Left kidney (tissue), 8 donors: Measurements from ENCODE around the gene CCNB1IP1. TPM values are rescaled to one million over a fixed set of nuclear protein-coding genes. Genes with fewer than 3 reads are reported as not detected.
"Not testable (repeated sequence)": the region's sequence is repeated elsewhere in the genome, so short reads cannot be mapped to it uniquely, and the experiment has no call there.

ENCODE experiments used
- DNase-seq: peaks from one replicate; pipeline ENCODE4 v3.0.0-alpha.2; 2013
- long read RNA-seq, 8 donors: transcript quantifications; one replicate each; lab custom pipeline, GENCODE V29; 2026
- polyA plus RNA-seq: library from polyadenylated mRNA; unstranded; fragments of 120-200 nt; gene quantifications from one replicate; pipeline ENCODE4 v1.2.1, GENCODE V29; 2013; ENCODE audit not compliant: insufficient read length

Gene CCNB1IP1
- polyA plus RNA-seq = 127 TPM
- long read RNA-seq, donor 1, transcript CCNB1IP1-202 (7 exons, 1,479 nt) = major isoform, 22 of 83 reads
- long read RNA-seq, donor 1, partial matches to known transcripts = 61 of 83 reads
- long read RNA-seq, donor 1, other reads (novel, unspliced or antisense) = 0 of 83 reads
- long read RNA-seq, donor 2, transcript CCNB1IP1-202 (7 exons, 1,479 nt) = major isoform, 29 of 94 reads
- long read RNA-seq, donor 2, partial matches to known transcripts = 62 of 94 reads
- long read RNA-seq, donor 2, other reads (novel, unspliced or antisense) = 0 of 94 reads
- long read RNA-seq, donor 3, transcript CCNB1IP1-202 (7 exons, 1,479 nt) = major isoform, 25 of 78 reads
- long read RNA-seq, donor 3, partial matches to known transcripts = 53 of 78 reads
- long read RNA-seq, donor 3, other reads (novel, unspliced or antisense) = 0 of 78 reads
- long read RNA-seq, donor 4, partial matches to known transcripts = 0 of 1 reads
- long read RNA-seq, donor 4, other reads (novel, unspliced or antisense) = 0 of 1 reads
- long read RNA-seq, donor 5, transcript CCNB1IP1-202 (7 exons, 1,479 nt) = major isoform, 43 of 117 reads
- long read RNA-seq, donor 5, partial matches to known transcripts = 70 of 117 reads
- long read RNA-seq, donor 5, other reads (novel, unspliced or antisense) = 0 of 117 reads
- long read RNA-seq, donor 6, transcript CCNB1IP1-202 (7 exons, 1,479 nt) = major isoform, 16 of 69 reads
- long read RNA-seq, donor 6, partial matches to known transcripts = 50 of 69 reads
- long read RNA-seq, donor 6, other reads (novel, unspliced or antisense) = 0 of 69 reads
- long read RNA-seq, donor 7, transcript CCNB1IP1-202 (7 exons, 1,479 nt) = major isoform, 29 of 90 reads
- long read RNA-seq, donor 7, partial matches to known transcripts = 58 of 90 reads
- long read RNA-seq, donor 7, other reads (novel, unspliced or antisense) = 0 of 90 reads
- long read RNA-seq, donor 8, transcript CCNB1IP1-202 (7 exons, 1,479 nt) = major isoform, 10 of 17 reads
- long read RNA-seq, donor 8, partial matches to known transcripts = 7 of 17 reads
- long read RNA-seq, donor 8, other reads (novel, unspliced or antisense) = 0 of 17 reads

- peak; percentile 92 for DNase-seq
These were observed at the start of gene CCNB1IP1 for GRCh38 chr14:20332788-20333493. TSS of gene CCNB1IP1 (minus strand) at chr14:20333279. CDS start at chr14:20316523, 16,756 bp downstream.

GRCh38 chr14:20382526-20382925, 49.4 kb upstream of the CCNB1IP1 start:
- no peak for DNase-seq

- no peak for DNase-seq
These were observed 48.3 kb upstream of the CCNB1IP1 start for GRCh38 chr14:20381341-20381740.

- no peak for DNase-seq
These were observed 47.6 kb upstream of the CCNB1IP1 start for GRCh38 chr14:20380681-20381080.

- no peak for DNase-seq
These were observed 46.7 kb upstream of the CCNB1IP1 start for GRCh38 chr14:20379743-20380142.

- DNase-seq = no peak
These were observed 44.1 kb upstream of the CCNB1IP1 start for GRCh38 chr14:20377171-20377570.

- peak; percentile 13 for DNase-seq
These were observed 43.1 kb upstream of the CCNB1IP1 start for GRCh38 chr14:20376071-20376588.

GRCh38 chr14:20375471-20375870, 42.4 kb upstream of the CCNB1IP1 start:
- DNase-seq = no peak

GRCh38 chr14:20372796-20373195, 39.7 kb upstream of the CCNB1IP1 start:
- no peak for DNase-seq

- no peak for DNase-seq
These were observed 32.8 kb upstream of the CCNB1IP1 start for GRCh38 chr14:20365928-20366327.

- not testable (repeated sequence) for DNase-seq
These were observed 25.4 kb upstream of the CCNB1IP1 start for GRCh38 chr14:20358474-20358873.

GRCh38 chr14:20356422-20356821, 23.3 kb upstream of the CCNB1IP1 start:
- no peak for DNase-seq

GRCh38 chr14:20350860-20351259, 17.8 kb upstream of the CCNB1IP1 start:
- no peak for DNase-seq

GRCh38 chr14:20350282-20350681, 17.2 kb upstream of the CCNB1IP1 start:
- DNase-seq = no peak

GRCh38 chr14:20347747-20348146, 14.7 kb upstream of the CCNB1IP1 start:
- DNase-seq = no peak

GRCh38 chr14:20346713-20347112, 13.6 kb upstream of the CCNB1IP1 start:
- no peak for DNase-seq

GRCh38 chr14:20345366-20345765, 12.3 kb upstream of the CCNB1IP1 start:
- DNase-seq = no peak

- peak; percentile 46 for DNase-seq
These were observed 10.8 kb upstream of the CCNB1IP1 start for GRCh38 chr14:20343862-20344220.

- peak; percentile 100 for DNase-seq
These were observed 10.2 kb upstream of the CCNB1IP1 start, which contains the start of gene PARP2 for GRCh38 chr14:20343092-20343861. TSS of gene PARP2 (plus strand) at chr14:20343635. CDS start at chr14:20343642, 7 bp downstream.

- no peak for DNase-seq
These were observed 8.6 kb upstream of the CCNB1IP1 start for GRCh38 chr14:20341646-20342045.

- not testable (repeated sequence) for DNase-seq
These were observed 8.0 kb upstream of the CCNB1IP1 start for GRCh38 chr14:20341032-20341431.
